Right lobe of liver (tissue), 4 donors: ENCODE measurements around the gene AGAP5.

Experiments
- POLR2A ChIP-seq: fragments of 450-650 bp; IDR thresholded peaks from one replicate; pipeline ENCODE4 v1.6.1; 2017; ENCODE audit warnings: antibody characterized with exemption, mild to moderate bottlenecking
- TF ChIP-seq, protein P1 (sequence below), 4 donors: fragments of 200-600 bp in 3 of 4; fragments of 450-650 bp in 1 of 4; IDR thresholded peaks; one replicate each; pipeline versions ENCODE4 v1.5.1 to v1.8.0; 2016 to 2022; ENCODE audit warnings: antibody characterized with exemption in 4 of 4, mild to moderate bottlenecking in 2 of 4
- donor health status: DM: no; HTN: no; CAD: no.
- donor health status: DM: no; HTN: no; CAD: no.
- donor health status: DM: no; HTN: yes; CAD: no.

GRCh38 chr10:73734796-73735305 lies 36.9 kb upstream of the AGAP5 start:
- TF ChIP-seq, protein P1, sequence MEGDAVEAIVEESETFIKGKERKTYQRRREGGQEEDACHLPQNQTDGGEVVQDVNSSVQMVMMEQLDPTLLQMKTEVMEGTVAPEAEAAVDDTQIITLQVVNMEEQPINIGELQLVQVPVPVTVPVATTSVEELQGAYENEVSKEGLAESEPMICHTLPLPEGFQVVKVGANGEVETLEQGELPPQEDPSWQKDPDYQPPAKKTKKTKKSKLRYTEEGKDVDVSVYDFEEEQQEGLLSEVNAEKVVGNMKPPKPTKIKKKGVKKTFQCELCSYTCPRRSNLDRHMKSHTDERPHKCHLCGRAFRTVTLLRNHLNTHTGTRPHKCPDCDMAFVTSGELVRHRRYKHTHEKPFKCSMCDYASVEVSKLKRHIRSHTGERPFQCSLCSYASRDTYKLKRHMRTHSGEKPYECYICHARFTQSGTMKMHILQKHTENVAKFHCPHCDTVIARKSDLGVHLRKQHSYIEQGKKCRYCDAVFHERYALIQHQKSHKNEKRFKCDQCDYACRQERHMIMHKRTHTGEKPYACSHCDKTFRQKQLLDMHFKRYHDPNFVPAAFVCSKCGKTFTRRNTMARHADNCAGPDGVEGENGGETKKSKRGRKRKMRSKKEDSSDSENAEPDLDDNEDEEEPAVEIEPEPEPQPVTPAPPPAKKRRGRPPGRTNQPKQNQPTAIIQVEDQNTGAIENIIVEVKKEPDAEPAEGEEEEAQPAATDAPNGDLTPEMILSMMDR (IDR thresholded peaks at IDR 0.05), result no peak
- no peak for TF ChIP-seq POLR2A
